ENCODE measurements around the gene PCBD2. TPM values are rescaled to one million over a fixed set of nuclear protein-coding genes. Genes with fewer than 3 reads are reported as not detected.

Gene PCBD2
- total and polyA plus RNA-seq, 2 of the 4 experiments (the other 2 are of a cell fraction), result 2.2 to 2.7 TPM

GRCh38 chr5:135008556-135008955 is 103.6 kb downstream of the PCBD2 start:
- no peak for ATAC-seq (ENCODE audit: low read depth)
- no peak overlapping the region for H4K8ac ChIP-seq (ENCODE audit: low read depth in 2 of 2, low read length in 2 of 2)
- H3K4me3 ChIP-seq (ENCODE audit: insufficient read depth, low read depth, low read length), result no peak overlapping the region
- H4K20me1 ChIP-seq (ENCODE audit: insufficient read depth, low read length), result peaks cover 1% of the 10 kb centered on the region
- WGBS, 2 experiments (ENCODE audit: extremely low coverage in 2 of 2, insufficient read length in 1 of 2), result no CpG with 5 or more reads among the region's 8 CpGs
- H4K5ac ChIP-seq (ENCODE audit: low read depth, low read length), result no peak overlapping the region
- H2BK120ac ChIP-seq (ENCODE audit: low read depth, low read length), result no peak overlapping the region
- H3K4ac ChIP-seq (ENCODE audit: low read depth, low read length), result no peak overlapping the region
- no peak overlapping the region for H3K18ac ChIP-seq (ENCODE audit: low read depth, low read length)
- intact Hi-C loops (cut with micrococcal nuclease) (no loop called here), dilution Hi-C loops (cut with HindIII; ENCODE audit: low sequenced_read_pairs, unreplicated experiment) (no loop called here), in situ Hi-C loops (cut with MboI; ENCODE audit: low sequenced_read_pairs) (no loop called here)
- no peak overlapping the region for H3K23ac ChIP-seq (ENCODE audit: low read depth, low read length)
- BruUV-seq (replicated peaks), result no TSS peak
- H3K36me3 ChIP-seq (ENCODE audit: control insufficient read depth, insufficient read depth, low read length), result no peaks in the 10 kb centered on the region; the same call in 1 of the 2 replicates
- no peak overlapping the region for H2AK5ac ChIP-seq (ENCODE audit: low read depth, low read length)
- POLR2A ChIA-PET (ENCODE audit: unreplicated experiment), result no interaction called here
- H3K27me3 ChIP-seq (ENCODE audit: control insufficient read depth, insufficient read depth, low read length), result 0 out of 2 replicates have a peak, but pooled peaks cover 2% of the 10 kb centered on the region
- peaks cover 2% of the 10 kb centered on the region; the same call in 1 of the 2 replicates for H3K9me3 ChIP-seq (ENCODE audit: control insufficient read depth, insufficient read depth, low read length)
- DNase-seq, result no peak
- no peak overlapping the region for H2BK5ac ChIP-seq (ENCODE audit: low read depth, low read length, poor library complexity, severe bottlenecking)
- no peaks in the 10 kb centered on the region for H3K4me1 ChIP-seq (ENCODE audit: control insufficient read depth, insufficient read depth, low read length)
- H4K91ac ChIP-seq (ENCODE audit: insufficient read depth, low read depth, low read length), result no peak overlapping the region
- no peak overlapping the region for H3K56ac ChIP-seq (ENCODE audit: extremely low read depth, insufficient read depth, low read length)
- H2BK20ac ChIP-seq (ENCODE audit: low read depth, low read length), result no peak overlapping the region
- no peak overlapping the region for H2AFZ ChIP-seq (replicated peaks; ENCODE audit: low read length, poor library complexity)
- H3K79me1 ChIP-seq (ENCODE audit: low read depth in 1 of 2, low read length in 2 of 2), result no peaks in the 10 kb centered on the region
- H3K14ac ChIP-seq (replicated peaks; ENCODE audit: low read depth, low read length), result no peak overlapping the region
- H3K9ac ChIP-seq (ENCODE audit: low read depth, low read length), result no peak overlapping the region
- H3K27ac ChIP-seq (ENCODE audit: insufficient read depth, low read length), result no peak overlapping the region
- H2AK9ac ChIP-seq (replicated peaks; ENCODE audit: low read depth, low read length, poor library complexity), result no peak overlapping the region
- H3K4me2 ChIP-seq (ENCODE audit: low read depth, low read length), result no peak overlapping the region
- CTCF ChIA-PET, result no interaction called here
- H3K9me1 ChIP-seq (ENCODE audit: insufficient read depth, low read length), result peaks cover 4% of the 10 kb centered on the region; the same call in 1 of the 2 replicates
- TF ChIP-seq FOS (IDR thresholded peaks at IDR 0.05; ENCODE audit: low read depth, low read length) (no peak), CEBPB (IDR thresholded peaks at IDR 0.05; ENCODE audit: low read depth, low read length) (no peak), RFX5 (IDR thresholded peaks at IDR 0.05; ENCODE audit: low read depth, low read length) (no peak), POLR2A (IDR thresholded peaks at IDR 0.05; ENCODE audit: low read depth, low read length) (no peak), RCOR1 (IDR thresholded peaks at IDR 0.05; ENCODE audit: insufficient replicate concordance, low read length) (no peak), USF2 (IDR thresholded peaks at IDR 0.05; ENCODE audit: low read depth, low read length) (no peak), MXI1 (IDR thresholded peaks at IDR 0.05; ENCODE audit: borderline replicate concordance, low read depth, low read length) (no peak), CTCF (conservative IDR thresholded peaks at IDR 0.05; ENCODE audit: low read depth, low read length) (no peak), MAFK (IDR thresholded peaks at IDR 0.05; ENCODE audit: low read depth, low read length) (no peak), SMC3 (IDR thresholded peaks at IDR 0.05; ENCODE audit: low read depth, low read length) (no peak), RAD21 (IDR thresholded peaks at IDR 0.05; ENCODE audit: low read length) (no peak)
- H2BK15ac ChIP-seq (ENCODE audit: low read depth, low read length), result no peak overlapping the region

All from IMR-90 (cell line).